HepG2 (cell line): ENCODE results near the gene CDNF. TPM values are rescaled to one million over a fixed set of nuclear protein-coding genes. Genes with fewer than 3 reads are reported as not detected.

Experiments
- AGO1 ChIP-seq: fragments of 200-400 bp; formaldehyde crosslinking; IDR thresholded peaks from 2 replicates; pipeline ENCODE4 v1.6.1; 2017; ENCODE audit warnings: mild to moderate bottlenecking, low read depth, low read length, moderate library complexity; ENCODE audit not compliant: poor library complexity, severe bottlenecking
- ATF1 ChIP-seq: IDR thresholded peaks from 2 replicates; pipeline ENCODE4 v1.6.1; 2016; ENCODE audit warnings: mild to moderate bottlenecking, control low read depth
- FOXK2 ChIP-seq: fragments of 450-650 bp; IDR thresholded peaks from 2 replicates; pipeline ENCODE4 v1.6.1; 2016
- HNRNPL ChIP-seq: fragments of 200-400 bp; formaldehyde crosslinking; IDR thresholded peaks from 2 replicates; pipeline ENCODE4 v1.6.1; 2017; ENCODE audit warnings: mild to moderate bottlenecking, low read depth, low read length
- JARID2 ChIP-seq: sonication (generic); formaldehyde crosslinking; IDR thresholded peaks from 2 replicates; pipeline ENCODE4 v1.8.1; 2023; ENCODE audit warnings: missing genetic modification reagents, inconsistent platforms; ENCODE audit not compliant: insufficient replicate concordance
- MYC ChIP-seq: sonication (generic); formaldehyde crosslinking; IDR thresholded peaks from 2 replicates; pipeline ENCODE4 v1.9.0; 2021; ENCODE audit warnings: missing genetic modification reagents, borderline replicate concordance
- SNAI1 ChIP-seq: sonication (generic); formaldehyde crosslinking; IDR thresholded peaks from 2 replicates; pipeline ENCODE4 v1.5.0; 2020; ENCODE audit warnings: mild to moderate bottlenecking, missing genetic modification reagents, borderline replicate concordance
- U2AF2 ChIP-seq: fragments of 200-400 bp; formaldehyde crosslinking; IDR thresholded peaks from 2 replicates; pipeline ENCODE4 v1.6.1; 2017; ENCODE audit warnings: low read depth, mild to moderate bottlenecking, low read length
- ZBTB3 ChIP-seq: sonication (generic); formaldehyde crosslinking; IDR thresholded peaks from 2 replicates; pipeline ENCODE4 v1.4.0; 2020; ENCODE audit warnings: low read depth, mild to moderate bottlenecking, moderate library complexity, missing genetic modification reagents, borderline replicate concordance
- ZFP1 ChIP-seq: IDR thresholded peaks from 2 replicates; pipeline ENCODE4 v1.6.1; 2016
- ZFP36 ChIP-seq: fragments of 150-350 bp; IDR thresholded peaks from 2 replicates; pipeline ENCODE4 v1.6.1; 2018; ENCODE audit warnings: borderline replicate concordance, low read length, low read depth; ENCODE audit not compliant: partially characterized antibody
- ZNF207 ChIP-seq: fragments of 450-650 bp; IDR thresholded peaks from 2 replicates; pipeline ENCODE4 v1.6.1; 2016; ENCODE audit warnings: antibody characterized with exemption, borderline replicate concordance
- ZNF296 ChIP-seq: sonication (generic); formaldehyde crosslinking; conservative IDR thresholded peaks from 2 replicates; pipeline ENCODE4 v1.5.0; 2020; ENCODE audit warnings: mild to moderate bottlenecking, missing genetic modification reagents
- ZNF382 ChIP-seq: sonication (generic); formaldehyde crosslinking; IDR thresholded peaks from 2 replicates; pipeline ENCODE4 v1.5.0; 2020; ENCODE audit warnings: missing genetic modification reagents, mild to moderate bottlenecking, borderline replicate concordance
- ZNF570 ChIP-seq: sonication (generic); formaldehyde crosslinking; IDR thresholded peaks from 2 replicates; pipeline ENCODE4 v1.4.0; 2020; ENCODE audit warnings: mild to moderate bottlenecking, missing genetic modification reagents, borderline replicate concordance
- ZNF703 ChIP-seq: sonication (generic); formaldehyde crosslinking; IDR thresholded peaks from 2 replicates; pipeline ENCODE4 v1.5.1; 2020; ENCODE audit warnings: missing genetic modification reagents, mild to moderate bottlenecking, moderate library complexity, borderline replicate concordance
- polyA plus RNA-seq, 8 experiments: library from polyadenylated mRNA; depleted of rRNA in 3 of 8; stranded (reverse) in 7 of 8; unstranded in 1 of 8; fragments of >200 nt; fragmentation: Illumina TruSeq in 4 of 8; extraction: Trizol in 4 of 8; gene quantifications; 2 replicates each; pipeline versions ENCODE4 v1.2.1 to v1.2.3, GENCODE V29; 2011 to 2016; ENCODE audit warnings: low read depth in 4 of 8, missing spikeins in 1 of 8, mixed read lengths in 1 of 8; ENCODE audit not compliant: insufficient read depth in 1 of 8
- total RNA-seq, 5 experiments: library from RNA; depleted of rRNA; stranded (reverse); fragments of >200 nt; fragmentation: Illumina TruSeq; extraction: Trizol; gene quantifications; 2 replicates each; pipeline ENCODE4 v1.2.3, GENCODE V29; 2016; ENCODE audit warnings: low read depth in 1 of 5
- TF ChIP-seq, protein P1 (sequence below): sonication (generic); formaldehyde crosslinking; IDR thresholded peaks from 2 replicates; pipeline ENCODE4 v1.4.0; 2020; ENCODE audit warnings: missing genetic modification reagents
- TF ChIP-seq, protein P2 (sequence below): sonication (generic); formaldehyde crosslinking; IDR thresholded peaks from 2 replicates; pipeline ENCODE4 v1.5.1; 2020; ENCODE audit warnings: mild to moderate bottlenecking, missing genetic modification reagents, borderline replicate concordance
- TF ChIP-seq, protein P3 (sequence below): sonication (generic); formaldehyde crosslinking; IDR thresholded peaks from 2 replicates; pipeline ENCODE4 v1.9.0; 2021; ENCODE audit warnings: missing genetic modification reagents, borderline replicate concordance
- TF ChIP-seq, protein P4 (sequence below): sonication (generic); formaldehyde crosslinking; IDR thresholded peaks from 2 replicates; pipeline ENCODE4 v1.5.1; 2020; ENCODE audit warnings: mild to moderate bottlenecking, missing genetic modification reagents

Gene CDNF
- total and polyA plus RNA-seq, 2 of the 13 experiments (the other 11 are each of a cell fraction or from before 2014, with no cell fraction given): 0.29 to 0.33 TPM

DNA sequence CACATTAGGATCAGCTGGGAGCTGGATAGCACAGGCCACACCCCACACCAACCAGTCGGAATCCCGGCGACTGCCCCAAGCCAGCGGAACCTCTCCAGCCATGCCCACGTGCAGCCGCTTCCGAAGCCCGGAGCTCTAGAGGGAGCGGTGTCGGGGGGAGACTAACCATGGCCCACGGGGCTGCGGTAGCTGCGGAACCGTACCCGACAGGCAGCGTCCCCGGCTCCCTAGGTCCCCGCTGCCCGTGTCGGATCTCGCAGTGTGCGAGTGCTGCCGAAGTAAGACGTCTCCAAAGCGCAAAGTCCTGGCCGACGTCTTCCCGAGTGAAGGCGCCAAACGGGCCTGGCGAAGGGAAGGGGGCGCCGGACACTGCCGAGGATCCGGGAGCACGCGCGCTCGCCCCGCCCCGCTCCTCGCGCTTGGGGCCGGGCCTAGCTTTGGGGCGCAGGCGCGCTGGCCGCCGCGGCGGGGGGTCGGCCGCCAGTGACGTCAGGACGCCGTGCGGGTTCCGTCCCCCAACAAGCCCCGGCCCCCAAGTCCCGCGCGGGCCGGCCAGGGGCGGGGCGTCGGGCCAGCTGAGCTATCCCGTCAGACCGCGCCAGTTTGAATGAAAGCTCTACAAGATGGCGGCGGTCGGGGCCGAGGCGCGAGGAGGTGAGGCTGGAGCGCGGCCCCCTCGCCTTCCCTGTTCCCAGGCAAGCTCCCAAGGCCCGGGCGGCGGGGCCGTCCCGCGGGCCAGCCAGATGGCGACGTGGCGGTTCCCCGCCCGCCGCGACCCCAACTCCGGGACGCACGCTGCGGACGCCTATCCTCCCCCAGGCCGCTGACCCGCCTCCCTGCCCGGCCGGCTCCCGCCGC, 40.7 kb upstream of the CDNF start, which contains the start of gene SUV39H2 (continued):
- TF ChIP-seq ZNF703 (CRISPR knock-in tag) (no peak), HNRNPL (no peak), ZFP36 (no peak), AGO1 (no peak), U2AF2 (no peak), ZNF207 (no peak), JARID2 (no peak), ZNF382 (no peak), SNAI1 (CRISPR knock-in tag) (no peak; the same call in 1 of the 2 replicates), ZNF570 (CRISPR knock-in tag) (no peak; the same call in 1 of the 2 replicates), ZNF296 (no peak), FOXK2 (no peak), ZBTB3 (no peak), MYC (CRISPR knock-in tag) (peak; percentile 96), ZFP1 (0 out of 2 replicates have a peak, but pooled peaks have one; percentile 67), ATF1 (CRISPR knock-in tag) (no peak)
- TF ChIP-seq, protein P1, sequence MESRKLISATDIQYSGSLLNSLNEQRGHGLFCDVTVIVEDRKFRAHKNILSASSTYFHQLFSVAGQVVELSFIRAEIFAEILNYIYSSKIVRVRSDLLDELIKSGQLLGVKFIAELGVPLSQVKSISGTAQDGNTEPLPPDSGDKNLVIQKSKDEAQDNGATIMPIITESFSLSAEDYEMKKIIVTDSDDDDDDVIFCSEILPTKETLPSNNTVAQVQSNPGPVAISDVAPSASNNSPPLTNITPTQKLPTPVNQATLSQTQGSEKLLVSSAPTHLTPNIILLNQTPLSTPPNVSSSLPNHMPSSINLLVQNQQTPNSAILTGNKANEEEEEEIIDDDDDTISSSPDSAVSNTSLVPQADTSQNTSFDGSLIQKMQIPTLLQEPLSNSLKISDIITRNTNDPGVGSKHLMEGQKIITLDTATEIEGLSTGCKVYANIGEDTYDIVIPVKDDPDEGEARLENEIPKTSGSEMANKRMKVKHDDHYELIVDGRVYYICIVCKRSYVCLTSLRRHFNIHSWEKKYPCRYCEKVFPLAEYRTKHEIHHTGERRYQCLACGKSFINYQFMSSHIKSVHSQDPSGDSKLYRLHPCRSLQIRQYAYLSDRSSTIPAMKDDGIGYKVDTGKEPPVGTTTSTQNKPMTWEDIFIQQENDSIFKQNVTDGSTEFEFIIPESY (CRISPR knock-in tag): no peak
- TF ChIP-seq, protein P2, sequence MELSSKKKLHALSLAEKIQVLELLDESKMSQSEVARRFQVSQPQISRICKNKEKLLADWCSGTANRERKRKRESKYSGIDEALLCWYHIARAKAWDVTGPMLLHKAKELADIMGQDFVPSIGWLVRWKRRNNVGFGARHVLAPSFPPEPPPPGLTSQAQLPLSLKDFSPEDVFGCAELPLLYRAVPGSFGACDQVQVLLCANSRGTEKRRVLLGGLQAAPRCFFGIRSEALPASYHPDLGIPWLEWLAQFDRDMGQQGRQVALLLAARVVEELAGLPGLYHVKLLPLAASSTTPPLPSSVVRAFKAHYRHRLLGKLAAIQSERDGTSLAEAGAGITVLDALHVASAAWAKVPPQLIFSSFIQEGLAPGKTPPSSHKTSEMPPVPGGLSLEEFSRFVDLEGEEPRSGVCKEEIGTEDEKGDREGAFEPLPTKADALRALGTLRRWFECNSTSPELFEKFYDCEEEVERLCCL (CRISPR knock-in tag): no peak
- TF ChIP-seq, protein P3, sequence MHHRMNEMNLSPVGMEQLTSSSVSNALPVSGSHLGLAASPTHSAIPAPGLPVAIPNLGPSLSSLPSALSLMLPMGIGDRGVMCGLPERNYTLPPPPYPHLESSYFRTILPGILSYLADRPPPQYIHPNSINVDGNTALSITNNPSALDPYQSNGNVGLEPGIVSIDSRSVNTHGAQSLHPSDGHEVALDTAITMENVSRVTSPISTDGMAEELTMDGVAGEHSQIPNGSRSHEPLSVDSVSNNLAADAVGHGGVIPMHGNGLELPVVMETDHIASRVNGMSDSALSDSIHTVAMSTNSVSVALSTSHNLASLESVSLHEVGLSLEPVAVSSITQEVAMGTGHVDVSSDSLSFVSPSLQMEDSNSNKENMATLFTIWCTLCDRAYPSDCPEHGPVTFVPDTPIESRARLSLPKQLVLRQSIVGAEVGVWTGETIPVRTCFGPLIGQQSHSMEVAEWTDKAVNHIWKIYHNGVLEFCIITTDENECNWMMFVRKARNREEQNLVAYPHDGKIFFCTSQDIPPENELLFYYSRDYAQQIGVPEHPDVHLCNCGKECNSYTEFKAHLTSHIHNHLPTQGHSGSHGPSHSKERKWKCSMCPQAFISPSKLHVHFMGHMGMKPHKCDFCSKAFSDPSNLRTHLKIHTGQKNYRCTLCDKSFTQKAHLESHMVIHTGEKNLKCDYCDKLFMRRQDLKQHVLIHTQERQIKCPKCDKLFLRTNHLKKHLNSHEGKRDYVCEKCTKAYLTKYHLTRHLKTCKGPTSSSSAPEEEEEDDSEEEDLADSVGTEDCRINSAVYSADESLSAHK (CRISPR knock-in tag): peak; percentile 60; the same call in 1 of the 2 replicates
- TF ChIP-seq, protein P4, sequence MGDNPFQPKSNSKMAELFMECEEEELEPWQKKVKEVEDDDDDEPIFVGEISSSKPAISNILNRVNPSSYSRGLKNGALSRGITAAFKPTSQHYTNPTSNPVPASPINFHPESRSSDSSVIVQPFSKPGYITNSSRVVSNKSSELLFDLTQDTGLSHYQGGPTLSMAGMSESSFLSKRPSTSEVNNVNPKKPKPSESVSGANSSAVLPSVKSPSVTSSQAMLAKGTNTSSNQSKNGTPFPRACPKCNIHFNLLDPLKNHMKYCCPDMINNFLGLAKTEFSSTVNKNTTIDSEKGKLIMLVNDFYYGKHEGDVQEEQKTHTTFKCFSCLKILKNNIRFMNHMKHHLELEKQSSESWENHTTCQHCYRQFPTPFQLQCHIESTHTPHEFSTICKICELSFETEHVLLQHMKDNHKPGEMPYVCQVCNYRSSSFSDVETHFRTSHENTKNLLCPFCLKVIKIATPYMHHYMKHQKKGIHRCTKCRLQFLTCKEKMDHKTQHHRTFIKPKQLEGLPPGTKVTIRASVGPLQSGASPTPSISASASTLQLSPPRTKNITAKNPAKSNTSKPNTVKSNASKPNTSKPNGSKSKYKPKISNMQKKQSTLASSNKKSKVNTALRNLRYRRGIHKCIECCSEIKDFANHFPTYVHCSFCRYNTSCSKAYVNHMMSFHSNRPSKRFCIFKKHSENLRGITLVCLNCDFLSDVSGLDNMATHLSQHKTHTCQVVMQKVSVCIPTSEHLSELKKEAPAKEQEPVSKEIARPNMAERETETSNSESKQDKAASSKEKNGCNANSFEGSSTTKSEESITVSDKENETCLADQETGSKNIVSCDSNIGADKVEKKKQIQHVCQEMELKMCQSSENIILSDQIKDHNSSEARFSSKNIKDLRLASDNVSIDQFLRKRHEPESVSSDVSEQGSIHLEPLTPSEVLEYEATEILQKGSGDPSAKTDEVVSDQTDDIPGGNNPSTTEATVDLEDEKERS (CRISPR knock-in tag): peak; percentile 70; the same call in 1 of the 2 replicates
